CD14-positive monocyte (primary cell): Measurements from ENCODE around the gene SPRR2E. TPM values are rescaled to one million over a fixed set of nuclear protein-coding genes. Genes with fewer than 3 reads are reported as not detected.
"Not testable (repeated sequence)": the region's sequence is repeated elsewhere in the genome, so short reads cannot be mapped to it uniquely, and the experiment has no call there.

Experiments
- DNase-seq, 3 donors: peaks; one replicate each; pipeline ENCODE4 v3.0.0-alpha.2; 2011 to 2022
- H2AFZ ChIP-seq: 2 replicates; pipeline ENCODE4 v1.6.0; 2012; ENCODE audit warnings: mild to moderate bottlenecking, low read depth, low read length, inconsistent platforms; ENCODE audit not compliant: insufficient read depth, poor library complexity, severe bottlenecking
- H3K27ac ChIP-seq, 2 donors: 1 replicate in 1 of 2; 2 replicates in 1 of 2; pipeline ENCODE4 v1.5.1; 2012 to 2013; ENCODE audit warnings: low read length in 2 of 2, control low read depth in 1 of 2, inconsistent platforms in 1 of 2, low read depth in 1 of 2, mild to moderate bottlenecking in 1 of 2
- H3K27me3 ChIP-seq, 2 donors: one replicate each; pipeline versions ENCODE4 v1.6.0 to v1.6.1; 2011 to 2013; ENCODE audit warnings: low read length in 2 of 2; ENCODE audit not compliant: control insufficient read depth in 2 of 2, insufficient read depth in 2 of 2
- H3K36me3 ChIP-seq, 2 donors: replicated peaks in 1 of 2; 1 replicate in 1 of 2; 2 replicates in 1 of 2; pipeline versions ENCODE4 v1.5.1 to v1.6.1; 2012 to 2013; ENCODE audit warnings: low read length in 2 of 2, control low read depth in 1 of 2, inconsistent platforms in 1 of 2, mild to moderate bottlenecking in 1 of 2; ENCODE audit not compliant: insufficient read depth in 2 of 2, control insufficient read depth in 1 of 2
- H3K4me1 ChIP-seq, 2 donors: 1 replicate in 1 of 2; 2 replicates in 1 of 2; pipeline versions ENCODE4 v1.5.1 to v1.6.1; 2012 to 2013; ENCODE audit warnings: low read length in 2 of 2, control low read depth in 1 of 2, inconsistent platforms in 1 of 2, mild to moderate bottlenecking in 1 of 2, moderate library complexity in 1 of 2; ENCODE audit not compliant: insufficient read depth in 2 of 2, control insufficient read depth in 1 of 2
- H3K4me2 ChIP-seq: replicated peaks from 2 replicates; pipeline ENCODE3; 2012; ENCODE audit warnings: low read length, moderate library complexity, mild to moderate bottlenecking; ENCODE audit not compliant: poor library complexity, severe bottlenecking; ENCODE audit errors: extremely low read depth
- H3K4me3 ChIP-seq, 3 experiments: fragments of 200-600 bp in 1 of 3; sonication (generic) in 1 of 3; replicated peaks in 1 of 3; 1 replicate in 2 of 3; 2 replicates in 1 of 3; pipeline ENCODE4 v1.5.1; 2011 to 2013; ENCODE audit warnings: low read length in 3 of 3, mild to moderate bottlenecking in 3 of 3, control low read depth in 2 of 3, low read depth in 2 of 3, inconsistent platforms in 1 of 3, moderate library complexity in 1 of 3
- H3K79me2 ChIP-seq: 2 replicates; pipeline ENCODE4 v1.6.0; 2012; ENCODE audit warnings: mild to moderate bottlenecking, control low read depth, inconsistent platforms, low read length, moderate library complexity; ENCODE audit not compliant: insufficient read depth
- H3K9ac ChIP-seq: 2 replicates; pipeline ENCODE4 v1.6.0; 2017; ENCODE audit warnings: low read length, mild to moderate bottlenecking; ENCODE audit not compliant: insufficient read depth, poor library complexity, severe bottlenecking
- H3K9me3 ChIP-seq, 2 donors: replicated peaks in 1 of 2; 1 replicate in 1 of 2; 2 replicates in 1 of 2; pipeline versions ENCODE4 v1.5.1 to v1.6.1; 2012 to 2013; ENCODE audit warnings: low read length in 2 of 2, control low read depth in 1 of 2; ENCODE audit not compliant: control insufficient read depth in 1 of 2, insufficient read depth in 1 of 2
- H4K20me1 ChIP-seq: 2 replicates; pipeline ENCODE4 v1.6.0; 2012; ENCODE audit warnings: mild to moderate bottlenecking, low read length, control low read depth, moderate library complexity; ENCODE audit not compliant: insufficient read depth
- H3K27ac Mint-ChIP-seq, 7 donors: one replicate each; pipeline ENCODE4 v1.8.0; 2020; ENCODE audit warnings: mild to moderate bottlenecking in 7 of 7, mixed read lengths in 7 of 7, moderate library complexity in 6 of 7, inconsistent platforms in 2 of 7
- H3K27me3 Mint-ChIP-seq, 3 donors: one replicate each; pipeline ENCODE4 v1.8.0; 2021 to 2022; ENCODE audit warnings: low read depth in 3 of 3, mild to moderate bottlenecking in 3 of 3, mixed read lengths in 3 of 3, moderate library complexity in 3 of 3, inconsistent platforms in 1 of 3
- H3K36me3 Mint-ChIP-seq, 2 donors: one replicate each; pipeline ENCODE4 v1.8.0; 2020; ENCODE audit warnings: mixed read lengths in 2 of 2, inconsistent platforms in 1 of 2, mild to moderate bottlenecking in 1 of 2
- H3K4me1 Mint-ChIP-seq: one replicate; pipeline ENCODE4 v1.8.0; 2020; ENCODE audit warnings: mild to moderate bottlenecking, mixed read lengths
- H3K4me3 Mint-ChIP-seq, 2 donors: one replicate each; pipeline ENCODE4 v1.8.0; 2020; ENCODE audit warnings: mild to moderate bottlenecking in 2 of 2, mixed read lengths in 2 of 2, moderate library complexity in 1 of 2
- H3K9me3 Mint-ChIP-seq, 7 donors: one replicate each; pipeline ENCODE4 v1.8.0; 2020 to 2022; ENCODE audit warnings: mixed read lengths in 7 of 7, mild to moderate bottlenecking in 6 of 7, moderate library complexity in 6 of 7, inconsistent platforms in 2 of 7
- WGBS: methylation state at CpG from one replicate; pipeline ENCODE4 v1.1.5; 2013; ENCODE audit warnings: missing lambda C conversion rate; ENCODE audit not compliant: insufficient coverage; 5-methylcytosine and 5-hydroxymethylcytosine counted together
- intact Hi-C, 2 donors: fragments of 100-400 bp; cut with micrococcal nuclease; formaldehyde crosslinking; loops; one replicate each; pipeline versions ENCODE4 v1.15.0 to v1.15.1; 2023
- polyA plus RNA-seq, 3 donors: library from polyadenylated mRNA; depleted of rRNA in 1 of 3; unstranded in 2 of 3; stranded (reverse) in 1 of 3; fragments of 300-500 nt in 2 of 3; fragments of >200 nt in 1 of 3; fragmentation: Illumina TruSeq in 2 of 3; gene quantifications; 1 replicate in 2 of 3; 2 replicates in 1 of 3; pipeline ENCODE4 v1.2.3, GENCODE V29; 2012 to 2021
- TF ChIP-seq, protein P1 (sequence below): fragments of 200-600 bp; IDR thresholded peaks from one replicate; pipeline ENCODE4 v1.8.0; 2022; ENCODE audit warnings: antibody characterized with exemption, mild to moderate bottlenecking

Gene SPRR2E
- polyA plus RNA-seq, 3 donors: not detected

DNA sequence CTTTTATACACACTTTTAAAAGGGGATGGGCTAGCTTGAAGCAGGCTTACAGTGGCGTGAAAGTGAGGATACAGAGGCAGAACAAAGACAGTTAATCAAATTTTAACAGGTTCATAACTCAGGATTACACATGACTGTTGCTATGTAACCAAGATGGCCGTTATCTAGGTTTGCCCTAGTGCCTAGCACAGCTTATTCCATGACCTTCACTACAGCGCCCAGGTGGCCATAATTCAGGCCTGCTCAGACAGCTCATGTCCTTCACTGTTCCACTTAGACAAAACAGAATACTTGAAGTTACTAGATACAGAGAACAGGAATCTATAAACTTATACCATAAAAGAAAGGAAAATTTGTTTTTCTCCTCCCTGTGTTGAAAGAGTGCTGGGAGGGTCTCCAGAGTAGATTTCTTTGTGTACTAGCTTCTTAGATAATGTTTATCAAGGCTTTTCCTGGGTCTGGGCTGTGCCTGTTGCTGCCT lies 25.2 kb upstream of the SPRR2E start:
- Histone ChIP-seq H3K4me3 (no peak overlapping the region), H3K9ac (no peak overlapping the region), H3K4me1 (no peaks in the 10 kb centered on the region), H3K27me3 (peaks cover 0 to 5% of the 10 kb centered on the region in 2 donors), H3K79me2 (no peaks in the 10 kb centered on the region), H3K9me3 (peaks cover 0 to 3% of the 10 kb centered on the region in 2 donors), H3K27ac (no peak overlapping the region), H3K36me3 (no peaks in the 10 kb centered on the region), H2AFZ (no peak overlapping the region), H3K4me2 (no peak overlapping the region), H4K20me1 (no peaks in the 10 kb centered on the region)
- intact Hi-C loops: no loop called here
- WGBS: 50% methylated on average over 1 of the region's 3 CpGs
- Mint-ChIP-seq H3K4me1 (no peaks in the 10 kb centered on the region), H3K27ac (no peak overlapping the region), H3K4me3 (no peak overlapping the region), H3K27me3 (peaks cover 7 to 19% (median 10%) of the 10 kb centered on the region in 3 donors), H3K9me3 (peaks cover 0 to 10% (median 0%) of the 10 kb centered on the region in 7 donors), H3K36me3 (no peaks in the 10 kb centered on the region)
- TF ChIP-seq, protein P1, sequence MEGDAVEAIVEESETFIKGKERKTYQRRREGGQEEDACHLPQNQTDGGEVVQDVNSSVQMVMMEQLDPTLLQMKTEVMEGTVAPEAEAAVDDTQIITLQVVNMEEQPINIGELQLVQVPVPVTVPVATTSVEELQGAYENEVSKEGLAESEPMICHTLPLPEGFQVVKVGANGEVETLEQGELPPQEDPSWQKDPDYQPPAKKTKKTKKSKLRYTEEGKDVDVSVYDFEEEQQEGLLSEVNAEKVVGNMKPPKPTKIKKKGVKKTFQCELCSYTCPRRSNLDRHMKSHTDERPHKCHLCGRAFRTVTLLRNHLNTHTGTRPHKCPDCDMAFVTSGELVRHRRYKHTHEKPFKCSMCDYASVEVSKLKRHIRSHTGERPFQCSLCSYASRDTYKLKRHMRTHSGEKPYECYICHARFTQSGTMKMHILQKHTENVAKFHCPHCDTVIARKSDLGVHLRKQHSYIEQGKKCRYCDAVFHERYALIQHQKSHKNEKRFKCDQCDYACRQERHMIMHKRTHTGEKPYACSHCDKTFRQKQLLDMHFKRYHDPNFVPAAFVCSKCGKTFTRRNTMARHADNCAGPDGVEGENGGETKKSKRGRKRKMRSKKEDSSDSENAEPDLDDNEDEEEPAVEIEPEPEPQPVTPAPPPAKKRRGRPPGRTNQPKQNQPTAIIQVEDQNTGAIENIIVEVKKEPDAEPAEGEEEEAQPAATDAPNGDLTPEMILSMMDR: no peak
- no peak for DNase-seq

DNA sequence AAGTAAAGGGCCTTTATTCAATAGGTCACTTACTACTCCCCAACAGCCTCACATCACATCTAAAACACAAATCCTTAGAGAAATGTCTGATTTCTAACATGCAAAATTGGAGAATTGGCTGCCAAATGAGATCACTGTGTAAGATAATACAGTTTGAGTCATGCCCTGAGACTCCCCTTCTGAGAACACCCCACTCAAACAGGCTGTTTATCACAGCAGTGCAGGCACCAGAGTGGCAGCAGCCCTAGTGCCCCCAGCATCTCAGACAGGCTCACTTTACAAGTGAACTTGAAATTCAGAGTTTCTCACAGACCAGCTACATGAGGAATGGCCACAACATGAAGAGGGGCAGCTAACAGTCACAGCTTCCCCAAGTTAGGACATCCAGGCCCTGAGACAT lies 20.9 kb upstream of the SPRR2E start:
- intact Hi-C loops, H3K79me2 ChIP-seq, H3K36me3 Mint-ChIP-seq, H3K9ac ChIP-seq, H3K27ac ChIP-seq, H3K27ac Mint-ChIP-seq, H3K4me1 Mint-ChIP-seq, DNase-seq, H3K9me3 Mint-ChIP-seq, H3K4me3 Mint-ChIP-seq, H3K4me3 ChIP-seq, H3K4me2 ChIP-seq, H3K4me1 ChIP-seq, H4K20me1 ChIP-seq, H2AFZ ChIP-seq, H3K27me3 ChIP-seq, H3K9me3 ChIP-seq, H3K36me3 ChIP-seq: not testable (repeated sequence)
- H3K27me3 Mint-ChIP-seq: peaks cover 4 to 11% (median 5%) of the 10 kb centered on the region in 3 donors
